HK-2 (cell line): ENCODE measurements around the gene GPR101.
"Not testable (repeated sequence)": the region's sequence is repeated elsewhere in the genome, so short reads cannot be mapped to it uniquely, and the experiment has no call there.

Source experiments
- DNase-seq: peaks from one replicate; pipeline ENCODE4 v3.0.0-alpha.2; 2018; ENCODE audit not compliant: unreplicated experiment

Gene GPR101

GRCh38 chrX:137028699-137029098 is 5.1 kb downstream of the GPR101 start:
- no peak for DNase-seq

- no peak for DNase-seq
Measured at GRCh38 chrX:137025930-137026329, 7.9 kb downstream of the GPR101 start.

- DNase-seq = not testable (repeated sequence)
Measured at GRCh38 chrX:137000236-137000635, 33.6 kb downstream of the GPR101 start.

- no peak for DNase-seq
Measured at GRCh38 chrX:136999024-136999423, 34.8 kb downstream of the GPR101 start.
